ENCODE results near the gene MNX1. TPM values are rescaled to one million over a fixed set of nuclear protein-coding genes. Genes with fewer than 3 reads are reported as not detected.

Gene MNX1
- total RNA-seq, 1 experiment from 2014 or later, result 2.6 TPM

- no peak for DNase-seq
- no peak overlapping the region for H2AFZ ChIP-seq (ENCODE audit: low read length)
- ATAC-seq, result no peak
These were observed 17.9 kb upstream of the MNX1 start for GRCh38 chr7:157028199-157028903.

GRCh38 chr7:157027568-157028198 lies 17.2 kb upstream of the MNX1 start:
- no peaks in the 10 kb centered on the region for H3K9me2 ChIP-seq (replicated peaks; ENCODE audit: low read length)

More at GRCh38 chr7:157028199-157028903, 17.9 kb upstream of the MNX1 start:
- H3K79me2 ChIP-seq (ENCODE audit: low read length), result no peaks in the 10 kb centered on the region
- H3K36me3 ChIP-seq (ENCODE audit: low read depth, low read length), result no peaks in the 10 kb centered on the region
- H3K4me2 ChIP-seq (ENCODE audit: low read length), result peak overlapping the region; percentile 47
- H3K9me2 ChIP-seq (replicated peaks; ENCODE audit: low read length), result no peaks in the 10 kb centered on the region
- H3K9me3 ChIP-seq (ENCODE audit: low read length), result no peaks in the 10 kb centered on the region
- TF ChIP-seq EZH2phosphoT487 (IDR thresholded peaks at IDR 0.05; ENCODE audit: borderline replicate concordance, low read length) (no peak), EZH2 (IDR thresholded peaks at IDR 0.05; ENCODE audit: low read length, unreplicated experiment) (no peak), CTCF (conservative IDR thresholded peaks at IDR 0.05; ENCODE audit: low read depth, low read length) (no peak)
- H3K27ac ChIP-seq (ENCODE audit: low read length), result no peak overlapping the region
- no peaks in the 10 kb centered on the region for H3F3A ChIP-seq (ENCODE audit: low read length, unreplicated experiment)
- no TSS peak for BruUV-seq (replicated peaks)
- intact Hi-C loops (cut with micrococcal nuclease), result loop anchor here (10.0 kb wide), 1 partner anchor 106 kb away; the partner anchor contains the start of gene UBE3C
- CTCF ChIA-PET, result no interaction called here
- peaks cover 15% of the 10 kb centered on the region for H3K4me1 ChIP-seq (ENCODE audit: insufficient read depth, low read length)
- H3K4me3 ChIP-seq (ENCODE audit: low read length), result no peak overlapping the region
- H3K27me3 ChIP-seq (ENCODE audit: low read length), result peaks cover 31% of the 10 kb centered on the region
- POLR2A ChIA-PET (ENCODE audit: unreplicated experiment), result interaction anchor here (0.5 kb wide), 1 partner anchor 135 kb away, joined by 3 read pairs; the partner anchor contains the start of gene LMBR1
- no peak overlapping the region for H3K9ac ChIP-seq (ENCODE audit: low read length)
- no peaks in the 10 kb centered on the region for H4K20me1 ChIP-seq (ENCODE audit: low read length)

More at GRCh38 chr7:157027568-157028198, 17.2 kb upstream of the MNX1 start:
- no peak overlapping the region for H3K4me3 ChIP-seq (ENCODE audit: low read length)
- H3K9ac ChIP-seq (ENCODE audit: low read length), result no peak overlapping the region
- H3K36me3 ChIP-seq (ENCODE audit: low read depth, low read length), result no peaks in the 10 kb centered on the region
- peaks cover 15% of the 10 kb centered on the region for H3K4me1 ChIP-seq (ENCODE audit: insufficient read depth, low read length)
- CTCF ChIA-PET, result no interaction called here
- ATAC-seq (peak; percentile 48; the same call in 1 of the 2 replicates), DNase-seq (peak; percentile 84)
- no peak overlapping the region for H3K27ac ChIP-seq (ENCODE audit: low read length)
- BruUV-seq (replicated peaks), result no TSS peak
- no peaks in the 10 kb centered on the region for H3F3A ChIP-seq (ENCODE audit: low read length, unreplicated experiment)
- H2AFZ ChIP-seq (ENCODE audit: low read length), result no peak overlapping the region; the same call in 1 of the 2 replicates
- intact Hi-C loops (cut with micrococcal nuclease), result loop anchor here (10.0 kb wide), 1 partner anchor 107 kb away; the partner anchor contains the start of gene UBE3C
- peaks cover 38% of the 10 kb centered on the region for H3K27me3 ChIP-seq (ENCODE audit: low read length)
- peak overlapping the region; percentile 47 for H3K4me2 ChIP-seq (ENCODE audit: low read length)
- H3K79me2 ChIP-seq (ENCODE audit: low read length), result no peaks in the 10 kb centered on the region
- no peaks in the 10 kb centered on the region for H4K20me1 ChIP-seq (ENCODE audit: low read length)
- no peaks in the 10 kb centered on the region for H3K9me3 ChIP-seq (ENCODE audit: low read length)
- TF ChIP-seq EZH2 (IDR thresholded peaks at IDR 0.05; ENCODE audit: low read length, unreplicated experiment) (no peak), EZH2phosphoT487 (IDR thresholded peaks at IDR 0.05; ENCODE audit: borderline replicate concordance, low read length) (no peak), CTCF (conservative IDR thresholded peaks at IDR 0.05; ENCODE audit: low read depth, low read length) (no peak)
- POLR2A ChIA-PET (ENCODE audit: unreplicated experiment), result no interaction called here

Measured in PC-3 (cell line).